H1 (cell line): ENCODE measurements around the gene CCL7. TPM values are rescaled to one million over a fixed set of nuclear protein-coding genes. Genes with fewer than 3 reads are reported as not detected.

Source experiments
- CTCF ChIA-PET: fragments of 300-600 bp; sonication (Branson Sonifier 250); formaldehyde crosslinking; loops from one replicate; lab custom pipeline; 2021; ENCODE audit not compliant: partially characterized antibody; lab: Charles Lee
- POLR2A ChIA-PET: fragments of 300-600 bp; sonication (Branson Sonifier 250); formaldehyde crosslinking; loops from one replicate; lab custom pipeline; 2021; ENCODE audit warnings: inconsistent platforms; ENCODE audit not compliant: partially characterized antibody; lab: Charles Lee
- DNase-seq, 2 experiments: peaks; one replicate each; pipeline versions ENCODE4 v3.0.0 to v3.0.0-alpha.2; 2010 to 2022; ENCODE audit warnings: low spot score in 2 of 2, low read depth in 1 of 2, mixed read lengths in 1 of 2
- FAIRE-seq: peaks from 2 replicates; lab custom pipeline; 2011; peaks lifted over from hg19 to GRCh38; lab: Jason Lieb, UNC
- H2AFZ ChIP-seq: 2 replicates; pipeline ENCODE4 v1.8.1; 2012; ENCODE audit warnings: low read length, inconsistent platforms
- H2AK5ac ChIP-seq: 2 replicates; pipeline ENCODE4 v1.6.1; 2013; ENCODE audit warnings: low read depth, low read length
- H2BK120ac ChIP-seq: replicated peaks from 2 replicates; pipeline ENCODE3; 2013; ENCODE audit warnings: low read depth, low read length, inconsistent platforms
- H2BK12ac ChIP-seq: 2 replicates; pipeline ENCODE4 v1.6.1; 2013; ENCODE audit warnings: low read depth, low read length
- H2BK15ac ChIP-seq: 2 replicates; pipeline ENCODE4 v1.6.1; 2013; ENCODE audit warnings: low read length
- H2BK20ac ChIP-seq: 2 replicates; pipeline ENCODE4 v1.6.1; 2013; ENCODE audit warnings: low read length
- H2BK5ac ChIP-seq: 2 replicates; pipeline ENCODE4 v1.6.1; 2013; ENCODE audit warnings: low read depth, low read length
- H3K14ac ChIP-seq: 2 replicates; pipeline ENCODE4 v1.6.1; 2013; ENCODE audit warnings: inconsistent platforms; ENCODE audit not compliant: insufficient read length
- H3K18ac ChIP-seq: 2 replicates; pipeline ENCODE4 v1.6.1; 2013; ENCODE audit warnings: low read length; ENCODE audit errors: extremely low read depth
- H3K23ac ChIP-seq: 2 replicates; pipeline ENCODE4 v1.6.1; 2013; ENCODE audit warnings: inconsistent platforms; ENCODE audit not compliant: insufficient read length
- H3K23me2 ChIP-seq: 2 replicates; pipeline ENCODE4 v1.6.1; 2013; ENCODE audit warnings: low read depth, low read length
- H3K27ac ChIP-seq: 2 replicates; pipeline ENCODE4 v1.6.1; 2011; ENCODE audit warnings: low read depth, low read length, inconsistent platforms
- H3K27me3 ChIP-seq, 4 experiments: replicated peaks in 1 of 4; 1 replicate in 1 of 4; 2 replicates in 3 of 4; pipeline versions ENCODE4 v1.6.1 to v1.8.1; 2011 to 2013; ENCODE audit warnings: low read length in 3 of 4, mild to moderate bottlenecking in 3 of 4, inconsistent platforms in 2 of 4, mixed read lengths in 2 of 4, moderate library complexity in 1 of 4; ENCODE audit not compliant: control insufficient read depth in 3 of 4, insufficient read depth in 3 of 4; ENCODE audit errors: extremely low read depth in 1 of 4
- H3K36me3 ChIP-seq, 4 experiments: 2 replicates each; pipeline versions ENCODE4 v1.6.1 to v1.8.1; 2011 to 2013; ENCODE audit warnings: mild to moderate bottlenecking in 4 of 4, low read length in 3 of 4, moderate library complexity in 2 of 4, control low read depth in 1 of 4, inconsistent platforms in 1 of 4; ENCODE audit not compliant: insufficient read depth in 4 of 4, control insufficient read depth in 2 of 4
- H3K4ac ChIP-seq: replicated peaks from 2 replicates; pipeline ENCODE3; 2013; ENCODE audit warnings: low read length, low read depth, mixed read lengths, inconsistent platforms; ENCODE audit not compliant: insufficient read length
- H3K4me1 ChIP-seq, 4 experiments: replicated peaks in 1 of 4; 1 replicate in 1 of 4; 2 replicates in 3 of 4; pipeline versions ENCODE4 v1.6.1 to v1.8.1; 2011 to 2013; ENCODE audit warnings: low read length in 3 of 4, inconsistent platforms in 2 of 4, mixed read lengths in 1 of 4; ENCODE audit not compliant: insufficient read depth in 4 of 4, control insufficient read depth in 3 of 4
- H3K4me2 ChIP-seq, 2 experiments: 2 replicates each; pipeline versions ENCODE4 v1.6.1 to v1.8.1; 2011 to 2013; ENCODE audit warnings: low read depth in 2 of 2, low read length in 2 of 2, control low read depth in 1 of 2, inconsistent platforms in 1 of 2, mild to moderate bottlenecking in 1 of 2; ENCODE audit not compliant: insufficient read depth in 1 of 2
- H3K4me3 ChIP-seq, 4 experiments: fragments of 200-600, 300-600 bp in 1 of 4; sonication (generic), shearing (Covaris generic), sonication (Bioruptor Twin) in 1 of 4; 2 replicates each; pipeline versions ENCODE4 v1.5.1 to v1.8.1; 2011 to 2016; ENCODE audit warnings: low read length in 4 of 4, low read depth in 3 of 4, control low read depth in 2 of 4, inconsistent platforms in 2 of 4, mild to moderate bottlenecking in 2 of 4, mixed read lengths in 1 of 4, moderate library complexity in 1 of 4; ENCODE audit not compliant: insufficient read depth in 2 of 4; ENCODE audit errors: extremely low read depth in 1 of 4
- H3K56ac ChIP-seq: replicated peaks from 2 replicates; pipeline ENCODE3; 2013; ENCODE audit warnings: low read depth, mild to moderate bottlenecking, mixed read lengths, low read length, inconsistent platforms; ENCODE audit not compliant: insufficient read length
- H3K79me1 ChIP-seq: 2 replicates; pipeline ENCODE4 v1.6.1; 2013; ENCODE audit warnings: low read depth, low read length, control low read depth
- H3K79me2 ChIP-seq, 2 experiments: 2 replicates each; pipeline versions ENCODE4 v1.6.1 to v1.8.1; 2012 to 2013; ENCODE audit warnings: low read length in 2 of 2, mild to moderate bottlenecking in 2 of 2, inconsistent platforms in 1 of 2; ENCODE audit not compliant: insufficient read depth in 2 of 2, control insufficient read depth in 1 of 2
- H3K9ac ChIP-seq, 4 experiments: replicated peaks in 1 of 4; 1 replicate in 1 of 4; 2 replicates in 3 of 4; pipeline versions ENCODE4 v1.6.1 to v1.8.1; 2011 to 2013; ENCODE audit warnings: low read depth in 3 of 4, low read length in 3 of 4, control low read depth in 2 of 4, mild to moderate bottlenecking in 2 of 4, moderate library complexity in 2 of 4, inconsistent platforms in 1 of 4; ENCODE audit errors: extremely low read depth in 1 of 4
- H3K9me3 ChIP-seq, 2 experiments: 2 replicates each; pipeline versions ENCODE4 v1.6.1 to v1.8.1; 2012 to 2013; ENCODE audit warnings: mild to moderate bottlenecking in 2 of 2, moderate library complexity in 2 of 2, control low read depth in 1 of 2, inconsistent platforms in 1 of 2, low read depth in 1 of 2, low read length in 1 of 2, mixed read lengths in 1 of 2; ENCODE audit not compliant: insufficient read depth in 2 of 2
- H4K20me1 ChIP-seq, 2 experiments: replicated peaks in 1 of 2; 2 replicates each; pipeline versions ENCODE3 to v1.8.1; 2011 to 2013; ENCODE audit warnings: inconsistent platforms in 2 of 2, low read length in 2 of 2, mild to moderate bottlenecking in 1 of 2; ENCODE audit not compliant: insufficient read depth in 2 of 2, control insufficient read depth in 1 of 2
- H4K5ac ChIP-seq: 2 replicates; pipeline ENCODE4 v1.6.1; 2013; ENCODE audit warnings: low read length, low read depth, mixed read lengths, inconsistent platforms; ENCODE audit not compliant: insufficient read length
- H4K8ac ChIP-seq: 2 replicates; pipeline ENCODE4 v1.8.0; 2013; ENCODE audit warnings: mild to moderate bottlenecking, moderate library complexity, low read length, inconsistent platforms; ENCODE audit not compliant: insufficient read depth; ENCODE audit errors: extremely low read depth
- H4K91ac ChIP-seq: replicated peaks from 2 replicates; pipeline ENCODE3; 2013; ENCODE audit warnings: low read length, mixed read lengths, inconsistent platforms; ENCODE audit not compliant: insufficient read length
- ASH2L ChIP-seq: fragments of 200-600, 300-600 bp; sonication (generic); IDR thresholded peaks from one replicate; pipeline ENCODE4 v1.7.1; 2017; ENCODE audit warnings: low read length
- BRCA1 ChIP-seq: IDR thresholded peaks from 2 replicates; pipeline ENCODE4 v1.6.1; 2012; ENCODE audit warnings: low read depth, low read length, improper control_type of control experiment
- CHD2 ChIP-seq: IDR thresholded peaks from 2 replicates; pipeline ENCODE4 v1.6.1; 2012; ENCODE audit warnings: low read length, improper control_type of control experiment
- FOSL1 ChIP-seq: IDR thresholded peaks from 2 replicates; pipeline ENCODE4 v1.6.1; 2011; ENCODE audit warnings: mild to moderate bottlenecking, low read depth, low read length, moderate library complexity; ENCODE audit not compliant: insufficient read depth
- JUND ChIP-seq: IDR thresholded peaks from 2 replicates; pipeline ENCODE4 v1.6.1; 2011; ENCODE audit warnings: mild to moderate bottlenecking, improper control_type of control experiment, low read length
- KDM1A ChIP-seq: fragments of 200-600, 300-600 bp; sonication (generic); IDR thresholded peaks from 2 replicates; pipeline ENCODE4 v1.7.1; 2016; ENCODE audit warnings: mild to moderate bottlenecking, low read length, borderline replicate concordance
- MAFK ChIP-seq: IDR thresholded peaks from 2 replicates; pipeline ENCODE4 v1.6.1; 2012; ENCODE audit warnings: low read depth, mild to moderate bottlenecking, improper control_type of control experiment, low read length
- RFX5 ChIP-seq: IDR thresholded peaks from 2 replicates; pipeline ENCODE4 v1.6.1; 2011; ENCODE audit warnings: low read depth, low read length, improper control_type of control experiment, borderline replicate concordance
- RNF2 ChIP-seq: fragments of 200-900, 300-1000 bp; sonication (generic); IDR thresholded peaks from 2 replicates; pipeline ENCODE4 v1.7.1; 2016; ENCODE audit warnings: borderline replicate concordance, low read depth, mild to moderate bottlenecking, antibody characterized with exemption, low read length; ENCODE audit not compliant: poor library complexity, severe bottlenecking; ENCODE audit errors: missing control alignments
- SIN3A ChIP-seq, 2 experiments: IDR thresholded peaks in 1 of 2; conservative IDR thresholded peaks in 1 of 2; 2 replicates each; pipeline ENCODE4 v1.6.1; 2011 to 2012; ENCODE audit warnings: low read length in 2 of 2, improper control_type of control experiment in 1 of 2, low read depth in 1 of 2, mild to moderate bottlenecking in 1 of 2
- SUZ12 ChIP-seq: fragments of 200-600 bp; sonication (generic); IDR thresholded peaks from 2 replicates; pipeline ENCODE4 v1.6.1; 2012; ENCODE audit warnings: mild to moderate bottlenecking, inconsistent platforms, low read length, moderate library complexity, mixed read lengths
- TBP ChIP-seq: IDR thresholded peaks from 2 replicates; pipeline ENCODE4 v1.6.1; 2011; ENCODE audit warnings: low read depth, low read length, improper control_type of control experiment
- TCF12 ChIP-seq: IDR thresholded peaks from 2 replicates; pipeline ENCODE4 v1.6.1; 2011; ENCODE audit warnings: low read depth, mild to moderate bottlenecking, low read length
- ZNF274 ChIP-seq: IDR thresholded peaks from 2 replicates; pipeline ENCODE4 v1.7.0; 2012; ENCODE audit warnings: low read length, borderline replicate concordance; ENCODE audit errors: extremely low read depth
- polyA plus RNA-seq, 7 experiments: library from polyadenylated mRNA; depleted of rRNA in 3 of 7; stranded (reverse) in 5 of 7; unstranded in 2 of 7; fragments of >200 nt in 5 of 7; fragments of 200-250 nt in 2 of 7; gene quantifications; 1 replicate in 5 of 7; 2 replicates in 1 of 7; 4 replicates in 1 of 7; pipeline versions ENCODE4 v1.2.1 to v1.2.3, GENCODE V29; 2011 to 2013; ENCODE audit warnings: missing spikeins in 2 of 7, mixed read lengths in 2 of 7
- total RNA-seq: library from RNA; stranded (reverse); fragmentation: NEBNext Ultra II Directional; extraction: Animal tissue kit (Norgen Biotek cat#: 25700); gene quantifications from 2 replicates; pipeline ENCODE4 v1.2.1, GENCODE V29; 2021
- TF ChIP-seq, protein P1 (sequence below): IDR thresholded peaks from 2 replicates; pipeline ENCODE4 v1.6.1; 2011; ENCODE audit warnings: low read length, improper control_type of control experiment

CCL7 gene
- total and polyA plus RNA-seq, 2 of the 8 experiments (the other 6 are each of a cell fraction or from before 2014, with no cell fraction given), result not detected

DNA sequence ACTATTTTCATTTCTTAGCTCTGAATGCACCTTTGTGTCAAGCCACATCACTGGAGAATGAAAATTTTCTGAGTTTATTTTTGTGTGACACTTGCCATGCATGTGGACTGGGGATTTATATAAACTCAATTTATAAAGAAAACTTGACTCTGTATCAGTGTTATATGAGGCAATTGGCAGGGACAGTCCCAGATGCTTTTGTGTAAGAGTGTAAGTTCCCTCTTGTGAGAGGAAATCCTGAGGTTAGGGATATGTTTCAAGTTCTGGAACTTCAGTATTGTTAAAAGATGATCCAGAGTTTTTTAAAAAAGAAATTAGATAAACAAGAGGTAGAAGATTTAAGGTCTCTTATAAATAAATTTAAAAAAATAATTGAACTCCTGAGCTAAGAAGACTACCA lies 38.4 kb downstream of the CCL7 start:
- Histone ChIP-seq H3K79me2 (no peaks in the 10 kb centered on the region), H4K5ac (no peak overlapping the region), H3K9me3 (no peaks in the 10 kb centered on the region), H2AFZ (no peak overlapping the region), H3K4me1 (no peaks in the 10 kb centered on the region), H3K23me2 (no peaks in the 10 kb centered on the region), H3K27me3 (no peaks in the 10 kb centered on the region), H4K8ac (no peak overlapping the region), H3K4me3 (no peak overlapping the region), H3K18ac (no peak overlapping the region), H3K23ac (no peak overlapping the region), H3K36me3 (no peaks in the 10 kb centered on the region), H3K14ac (no peak overlapping the region), H2BK5ac (no peak overlapping the region), H4K91ac (no peak overlapping the region), H4K20me1 (no peaks in the 10 kb centered on the region), H3K9ac (no peak overlapping the region), H3K4me2 (no peak overlapping the region), H2BK20ac (no peak overlapping the region), H2BK12ac (no peak overlapping the region), H3K79me1 (no peaks in the 10 kb centered on the region), H3K56ac (no peak overlapping the region), H3K27ac (no peak overlapping the region), H2BK120ac (no peak overlapping the region), H2BK15ac (no peak overlapping the region), H2AK5ac (no peak overlapping the region), H3K4ac (no peak overlapping the region)
- POLR2A ChIA-PET, result no interaction called here
- no peak for FAIRE-seq
- no peak for DNase-seq
- CTCF ChIA-PET, result interaction anchor here (1.0 to 13.3 kb wide), 4 partner anchors 10 to 106 kb away, joined by 3 to 210 read pairs (median 76); partner anchors contain the start of genes CCL1, CCL13 and CCL8
- TF ChIP-seq FOSL1 (no peak), SUZ12 (no peak), ASH2L (no peak), MAFK (no peak), TBP (no peak), JUND (no peak), BRCA1 (no peak), CHD2 (no peak), KDM1A (no peak), ZNF274 (no peak), RNF2 (no peak), RFX5 (no peak), TCF12 (no peak), SIN3A (conservative IDR thresholded peaks at IDR 0.05 in 1 of 2, IDR thresholded peaks at IDR 0.05 in 1 of 2; ENCODE audit: low read depth in 1 of 2, low read length in 2 of 2) (no peak)
- TF ChIP-seq, protein P1, sequence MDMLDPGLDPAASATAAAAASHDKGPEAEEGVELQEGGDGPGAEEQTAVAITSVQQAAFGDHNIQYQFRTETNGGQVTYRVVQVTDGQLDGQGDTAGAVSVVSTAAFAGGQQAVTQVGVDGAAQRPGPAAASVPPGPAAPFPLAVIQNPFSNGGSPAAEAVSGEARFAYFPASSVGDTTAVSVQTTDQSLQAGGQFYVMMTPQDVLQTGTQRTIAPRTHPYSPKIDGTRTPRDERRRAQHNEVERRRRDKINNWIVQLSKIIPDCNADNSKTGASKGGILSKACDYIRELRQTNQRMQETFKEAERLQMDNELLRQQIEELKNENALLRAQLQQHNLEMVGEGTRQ, result no peak
